Hepatocyte (in vitro differentiated cells): ENCODE results near the gene TMEM236.

Source experiments
- EZH2phosphoT487 ChIP-seq: fragments of 200-600 bp; sonication (generic); IDR thresholded peaks from one replicate; pipeline ENCODE4 v1.6.1; 2018; ENCODE audit warnings: antibody characterized with exemption, mild to moderate bottlenecking, low read depth, moderate library complexity; ENCODE audit not compliant: unreplicated experiment, severe bottlenecking
- TF ChIP-seq, protein P1 (sequence below): fragments of 200-600 bp; sonication (generic); IDR thresholded peaks from 2 replicates; pipeline ENCODE4 v1.5.1; 2016; ENCODE audit warnings: antibody characterized with exemption, mild to moderate bottlenecking; ENCODE audit not compliant: poor library complexity

GRCh38 chr10:17817790-17818189, 65.8 kb downstream of the TMEM236 start:
- TF ChIP-seq, protein P1, sequence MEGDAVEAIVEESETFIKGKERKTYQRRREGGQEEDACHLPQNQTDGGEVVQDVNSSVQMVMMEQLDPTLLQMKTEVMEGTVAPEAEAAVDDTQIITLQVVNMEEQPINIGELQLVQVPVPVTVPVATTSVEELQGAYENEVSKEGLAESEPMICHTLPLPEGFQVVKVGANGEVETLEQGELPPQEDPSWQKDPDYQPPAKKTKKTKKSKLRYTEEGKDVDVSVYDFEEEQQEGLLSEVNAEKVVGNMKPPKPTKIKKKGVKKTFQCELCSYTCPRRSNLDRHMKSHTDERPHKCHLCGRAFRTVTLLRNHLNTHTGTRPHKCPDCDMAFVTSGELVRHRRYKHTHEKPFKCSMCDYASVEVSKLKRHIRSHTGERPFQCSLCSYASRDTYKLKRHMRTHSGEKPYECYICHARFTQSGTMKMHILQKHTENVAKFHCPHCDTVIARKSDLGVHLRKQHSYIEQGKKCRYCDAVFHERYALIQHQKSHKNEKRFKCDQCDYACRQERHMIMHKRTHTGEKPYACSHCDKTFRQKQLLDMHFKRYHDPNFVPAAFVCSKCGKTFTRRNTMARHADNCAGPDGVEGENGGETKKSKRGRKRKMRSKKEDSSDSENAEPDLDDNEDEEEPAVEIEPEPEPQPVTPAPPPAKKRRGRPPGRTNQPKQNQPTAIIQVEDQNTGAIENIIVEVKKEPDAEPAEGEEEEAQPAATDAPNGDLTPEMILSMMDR, result no peak
- no peak for TF ChIP-seq EZH2phosphoT487
